HL-60 (cell line): ENCODE results near the gene DCTD.

Experiments
- DNase-seq, 2 experiments: peaks; one replicate each; pipeline ENCODE4 v3.0.0-alpha.2; 2010 to 2020; ENCODE audit warnings: low read depth in 1 of 2, low spot score in 1 of 2
- H3K27ac ChIP-seq: fragments of 250-450 bp; sonication (Bioruptor Pico); replicated peaks from 2 replicates; pipeline ENCODE4 v1.5.1; 2020; ENCODE audit warnings: mild to moderate bottlenecking, moderate library complexity
- H3K27me3 ChIP-seq: fragments of 250-450 bp; sonication (Bioruptor Pico); 2 replicates; pipeline ENCODE4 v1.5.1; 2021; ENCODE audit warnings: mild to moderate bottlenecking, moderate library complexity; ENCODE audit not compliant: insufficient read depth, poor library complexity, severe bottlenecking
- H3K4me3 ChIP-seq: replicated peaks from 2 replicates; pipeline ENCODE4 v1.5.1; 2011; ENCODE audit warnings: mild to moderate bottlenecking, control low read depth, low read length; ENCODE audit not compliant: insufficient read depth
- CTCF ChIP-seq: IDR thresholded peaks from one replicate; pipeline ENCODE4 v1.5.1; 2011; ENCODE audit warnings: low read length, control low read depth, inconsistent platforms; ENCODE audit not compliant: insufficient read depth
- GABPA ChIP-seq: IDR thresholded peaks from 2 replicates; pipeline ENCODE4 v1.6.1; 2012; ENCODE audit warnings: low read depth
- POLR2AphosphoS5 ChIP-seq: IDR thresholded peaks from 2 replicates; pipeline ENCODE4 v1.6.1; 2012; ENCODE audit warnings: low read depth
- REST ChIP-seq: IDR thresholded peaks from 2 replicates; pipeline ENCODE4 v1.6.1; 2012; ENCODE audit warnings: low read depth; ENCODE audit not compliant: insufficient replicate concordance
- SPI1 ChIP-seq: IDR thresholded peaks from 2 replicates; pipeline ENCODE4 v1.6.1; 2012; ENCODE audit warnings: low read depth, mild to moderate bottlenecking, borderline replicate concordance

The DCTD gene

GRCh38 chr4:182913036-182913435 lies 4.2 kb downstream of the DCTD start:
- TF ChIP-seq CTCF (no peak), POLR2AphosphoS5 (no peak), GABPA (no peak), REST (no peak), SPI1 (no peak)
- no peak overlapping the region for H3K27ac ChIP-seq
- DNase-seq: no peak
- no peaks in the 10 kb centered on the region for H3K27me3 ChIP-seq
- H3K4me3 ChIP-seq: no peak overlapping the region

- no peak for DNase-seq
- Histone ChIP-seq H3K27ac (no peak overlapping the region), H3K4me3 (no peak overlapping the region), H3K27me3 (no peaks in the 10 kb centered on the region)
- TF ChIP-seq SPI1 (no peak), CTCF (no peak), GABPA (no peak), POLR2AphosphoS5 (no peak), REST (no peak)
Observed at GRCh38 chr4:182908124-182908523, 9.1 kb downstream of the DCTD start.

GRCh38 chr4:182907396-182907795 lies 9.8 kb downstream of the DCTD start:
- TF ChIP-seq GABPA (no peak), REST (no peak), SPI1 (no peak), CTCF (no peak), POLR2AphosphoS5 (no peak)
- Histone ChIP-seq H3K27me3 (no peaks in the 10 kb centered on the region), H3K4me3 (no peak overlapping the region), H3K27ac (no peak overlapping the region)
- no peak for DNase-seq
